G401 (cell line): ENCODE results near the gene DOCK3. TPM values are rescaled to one million over a fixed set of nuclear protein-coding genes. Genes with fewer than 3 reads are reported as not detected.
"Not testable (repeated sequence)": the region's sequence is repeated elsewhere in the genome, so short reads cannot be mapped to it uniquely, and the experiment has no call there.

Source experiments
- DNase-seq: peaks from one replicate; pipeline ENCODE4 v3.0.0-alpha.2; 2015; ENCODE audit warnings: low spot score
- in situ Hi-C: cut with HindIII; loops from 2 replicates; pipeline ENCODE4 v1.10.0; 2016; ENCODE audit warnings: low sequenced_read_pairs, mixed read lengths
- total RNA-seq: library from RNA; depleted of rRNA; stranded (reverse); fragments of >200 nt; shearing (Covaris generic); gene quantifications from 2 replicates; pipeline ENCODE4 v1.2.3, GENCODE V29; 2014

The DOCK3 gene
- total RNA-seq, 1 experiment from 2014 or later: 1.7 TPM

- in situ Hi-C loops: no loop called here
- no peak for DNase-seq
Measured at GRCh38 chr3:50671331-50671730, 3.4 kb upstream of the DOCK3 start.

DNA sequence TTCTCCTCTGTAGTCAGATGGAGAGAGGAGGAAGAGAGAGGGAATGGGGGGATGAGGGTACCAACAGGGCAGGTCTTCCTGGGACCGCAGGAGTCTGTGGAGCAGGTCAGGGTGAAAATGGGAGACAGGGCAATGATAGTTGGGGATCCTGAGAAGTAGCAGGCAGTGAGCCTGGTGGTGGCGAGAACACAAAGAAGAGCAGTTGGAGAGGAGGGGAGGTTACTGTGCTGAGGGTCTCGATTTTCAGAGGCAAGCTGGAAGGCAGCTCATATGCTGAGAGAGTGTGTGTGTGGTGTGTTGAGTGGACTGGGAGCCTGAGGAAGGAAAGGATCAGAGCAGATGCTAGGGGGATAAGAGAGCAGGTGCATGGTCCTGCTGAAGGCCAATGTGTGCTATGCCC is 2.1 kb upstream of the DOCK3 start:
- DNase-seq: no peak
- in situ Hi-C loops: no loop called here

- DNase-seq: peak; percentile 34
- in situ Hi-C loops: no loop called here
Measured at GRCh38 chr3:50673931-50674330, 796 bp upstream of the DOCK3 start.

GRCh38 chr3:50675179-50676030 is 678 bp downstream of the DOCK3 start:
- in situ Hi-C loops: no loop called here
- DNase-seq: peak; percentile 75

GRCh38 chr3:50676031-50676705 is 1.4 kb downstream of the DOCK3 start:
- DNase-seq: peak; percentile 47
- in situ Hi-C loops: no loop called here

DNA sequence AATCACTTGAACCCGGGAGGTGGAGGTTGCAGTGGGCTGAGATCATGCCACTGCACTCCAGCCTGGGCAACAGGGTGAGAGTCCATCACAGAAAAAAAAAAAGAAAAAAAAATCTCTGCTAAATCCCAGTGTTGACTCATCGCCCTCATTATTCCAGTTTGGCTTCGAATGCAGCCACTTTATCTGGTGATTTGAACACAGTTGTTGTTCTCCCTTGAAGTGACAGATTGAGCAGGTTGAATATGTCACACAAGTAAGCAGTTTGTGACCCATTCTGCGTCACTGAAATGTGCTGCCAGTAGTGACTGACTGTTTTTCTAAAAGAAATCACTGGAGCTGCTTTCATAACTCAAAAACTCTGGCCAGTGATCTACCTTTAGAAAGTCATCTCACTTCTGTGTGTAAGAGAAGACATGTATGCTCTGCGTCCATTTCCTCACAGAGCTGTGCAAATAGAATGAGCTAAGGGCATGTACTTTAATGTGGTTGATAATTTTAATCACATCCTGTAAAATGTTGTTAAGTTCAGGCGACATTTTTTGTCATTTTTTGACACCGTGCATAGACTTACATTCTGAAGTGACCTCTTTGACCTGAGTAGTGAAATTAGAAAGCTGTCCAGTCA is 12.5 kb downstream of the DOCK3 start:
- in situ Hi-C loops: no loop called here
- peak; percentile 72 for DNase-seq

GRCh38 chr3:50687916-50688315 is 13.2 kb downstream of the DOCK3 start:
- in situ Hi-C loops: no loop called here
- DNase-seq: no peak

GRCh38 chr3:50688602-50689001 is 13.9 kb downstream of the DOCK3 start:
- DNase-seq, in situ Hi-C loops: not testable (repeated sequence)

GRCh38 chr3:50689558-50689957 is 14.8 kb downstream of the DOCK3 start:
- no peak for DNase-seq
- in situ Hi-C loops: no loop called here

GRCh38 chr3:50695031-50695430 is 20.3 kb downstream of the DOCK3 start:
- DNase-seq: no peak
- in situ Hi-C loops: no loop called here

DNA sequence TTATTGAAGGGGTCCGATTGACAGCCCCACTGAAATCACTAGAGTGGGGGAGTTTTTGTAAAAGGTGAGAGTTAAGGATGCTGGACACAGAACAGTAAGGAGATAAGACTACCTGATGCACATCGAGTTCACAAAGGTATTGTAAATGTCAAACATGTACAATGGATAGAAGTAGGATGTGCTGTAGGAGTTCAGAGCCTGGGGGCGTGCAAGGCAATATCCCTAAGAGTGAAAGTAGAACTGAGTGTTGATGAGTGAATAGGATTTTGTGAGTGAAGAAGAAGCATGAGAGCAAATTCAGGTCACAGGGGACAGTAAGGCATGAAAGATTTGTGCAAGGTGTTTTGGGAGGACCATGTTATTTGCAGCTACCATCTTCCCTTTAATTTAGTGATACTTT is 21.5 kb downstream of the DOCK3 start:
- in situ Hi-C loops: no loop called here
- no peak for DNase-seq

DNA sequence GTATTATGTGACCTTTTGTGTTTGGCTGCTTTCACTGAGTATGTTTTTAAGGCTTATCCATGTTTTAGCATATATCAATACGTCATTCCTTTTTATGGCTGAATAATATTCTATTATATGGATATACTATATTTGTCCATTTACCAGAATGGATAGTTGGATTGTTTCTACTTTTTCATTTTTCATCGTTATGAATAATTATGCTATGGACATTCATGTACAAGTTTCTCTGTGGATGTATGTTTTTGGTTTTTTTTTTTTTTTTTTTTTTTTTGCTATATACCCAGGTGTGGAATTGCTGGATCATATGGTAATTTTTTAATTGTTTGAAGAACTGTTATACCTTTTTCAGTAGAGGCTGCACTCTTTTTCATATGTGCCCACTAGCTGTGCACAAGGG is 23.5 kb downstream of the DOCK3 start:
- no peak for DNase-seq
- in situ Hi-C loops: no loop called here

GRCh38 chr3:50708620-50709019 is 33.9 kb downstream of the DOCK3 start:
- in situ Hi-C loops: no loop called here
- peak; percentile 81 for DNase-seq

DNA sequence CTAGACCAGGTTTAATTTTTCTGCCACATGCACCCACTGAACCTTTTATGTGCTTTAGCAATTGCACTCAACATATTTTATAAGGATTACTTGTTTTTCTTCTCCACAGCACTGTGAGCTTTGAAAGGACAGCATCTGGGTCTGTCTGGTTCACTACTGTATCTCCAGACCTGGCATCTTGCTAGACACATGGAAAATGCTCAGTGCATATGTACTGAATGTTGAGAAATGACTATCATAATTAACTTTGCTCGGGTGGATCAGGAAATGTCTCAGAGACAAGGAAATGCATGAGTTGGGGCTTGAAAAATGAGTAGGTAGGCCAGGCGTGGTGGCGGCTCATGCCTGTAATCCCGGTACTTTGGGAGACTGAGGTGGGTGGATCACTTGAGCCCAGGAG is 40.2 kb downstream of the DOCK3 start:
- DNase-seq: no peak
- in situ Hi-C loops: no loop called here

GRCh38 chr3:50724831-50725230 is 50.1 kb downstream of the DOCK3 start:
- no peak for DNase-seq
- in situ Hi-C loops: no loop called here

- DNase-seq: no peak
- in situ Hi-C loops: no loop called here
Measured at GRCh38 chr3:50734985-50735384, 60.3 kb downstream of the DOCK3 start.

DNA sequence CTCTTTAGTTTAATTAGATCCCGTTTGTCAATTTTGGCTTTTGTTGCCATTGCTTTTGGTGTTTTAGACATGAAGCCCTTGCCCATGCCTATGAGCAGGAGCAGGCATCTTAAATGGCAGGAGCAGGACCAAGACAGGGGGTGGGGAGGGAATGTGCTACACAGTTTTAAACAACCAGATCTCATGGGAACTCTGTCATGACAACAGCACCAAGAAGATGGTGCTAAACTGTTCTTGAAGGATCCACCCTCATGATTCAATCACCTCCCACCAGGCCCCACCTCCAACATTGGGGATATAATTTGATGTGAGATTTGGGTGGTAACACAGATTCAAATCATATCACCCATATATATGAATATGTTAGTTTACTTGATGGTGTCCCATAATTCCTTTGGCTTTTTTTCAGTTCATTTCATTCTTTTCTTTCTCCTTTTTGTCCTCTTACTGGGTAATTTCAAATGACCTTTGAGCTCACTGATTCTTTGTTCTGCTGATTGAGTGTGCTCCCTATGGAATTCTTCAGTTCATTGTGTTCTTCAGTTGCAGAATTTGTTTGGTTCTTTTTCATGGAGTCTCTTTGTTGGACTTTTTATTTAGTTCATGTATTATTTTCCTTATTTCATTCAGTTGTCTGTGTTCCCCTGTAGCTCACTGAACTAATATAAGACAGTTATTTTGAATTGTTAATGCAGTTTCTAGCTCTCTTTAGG is 62.6 kb downstream of the DOCK3 start:
- no peak for DNase-seq

DNA sequence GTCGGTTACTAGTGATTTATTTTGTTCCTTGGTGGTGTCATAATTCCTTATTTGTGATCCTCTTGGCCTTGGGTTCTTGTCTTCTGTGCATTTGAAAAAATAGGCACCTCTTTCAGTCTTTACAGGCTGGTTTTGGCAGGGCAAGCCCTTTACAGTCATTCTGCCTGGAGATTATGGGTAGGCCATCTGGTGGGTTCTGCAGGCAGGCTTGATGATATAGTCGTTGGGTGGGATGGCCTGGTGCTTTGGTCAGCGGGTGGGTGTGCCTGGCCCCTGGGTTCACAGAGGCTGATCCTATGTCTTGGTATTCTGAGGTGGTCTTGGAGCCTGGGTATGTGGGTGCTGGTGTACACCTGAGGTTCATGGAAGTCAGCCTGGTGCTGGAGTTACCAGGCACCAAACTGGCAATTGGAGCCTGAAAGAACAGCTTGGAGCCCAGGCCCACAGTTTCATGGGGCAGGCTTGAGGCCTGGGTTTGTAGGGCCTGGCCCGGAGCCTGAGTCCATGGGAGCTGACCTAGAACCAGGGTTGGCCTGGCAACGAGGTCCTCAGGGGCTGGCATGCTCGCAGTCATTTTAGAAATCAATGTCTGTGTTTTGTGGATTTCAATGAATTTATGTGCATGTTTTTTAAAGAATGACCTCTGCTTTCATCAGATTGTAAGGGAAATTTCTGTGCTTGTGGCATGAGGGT is 63.3 kb downstream of the DOCK3 start:
- in situ Hi-C loops: no loop called here

More for the DNA sequence above, 62.6 kb downstream of the DOCK3 start:
- in situ Hi-C loops: no loop called here

DNA sequence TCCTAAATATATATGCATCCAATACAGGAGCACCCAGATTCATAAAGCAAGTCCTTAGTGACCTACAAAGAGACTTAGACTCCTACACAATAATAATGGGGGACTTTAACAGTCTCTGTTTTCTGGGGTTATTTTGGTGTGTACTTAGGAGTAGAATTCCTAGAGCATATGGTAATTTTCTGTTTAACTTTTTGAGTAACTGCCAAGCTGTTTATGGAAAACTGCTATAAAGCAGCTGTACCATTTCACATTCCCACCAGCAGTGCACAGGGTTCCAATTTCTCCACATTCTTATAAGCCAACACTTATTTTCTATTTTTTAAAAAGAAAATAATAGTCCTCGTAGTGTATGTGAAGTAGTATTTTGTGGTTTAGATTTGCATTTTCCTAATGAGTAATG is 68.9 kb downstream of the DOCK3 start:
- DNase-seq: no peak
- in situ Hi-C loops: no loop called here

More for the DNA sequence above, 63.3 kb downstream of the DOCK3 start:
- peak; percentile 87 for DNase-seq
